GM19240 (cell line): ENCODE measurements around the gene CSNK1A1.
A peak's percentile ranks its signal among the peaks of the same experiment; 100 is the strongest.
"Not testable (repeated sequence)": the region's sequence is repeated elsewhere in the genome, so short reads cannot be mapped to it uniquely, and the experiment has no call there.

Experiments
- DNase-seq: peaks from one replicate; pipeline ENCODE4 v3.0.0; 2011; ENCODE audit warnings: low spot score; ENCODE audit not compliant: insufficient read length

CSNK1A1 gene

GRCh38 chr5:149572576-149573231 lies 21.5 kb upstream of the CSNK1A1 start:
- no peak for DNase-seq

GRCh38 chr5:149572170-149572569 lies 20.9 kb upstream of the CSNK1A1 start:
- DNase-seq: no peak

- no peak for DNase-seq
Observed at GRCh38 chr5:149567226-149567625, 16.0 kb upstream of the CSNK1A1 start.

- DNase-seq: peak; percentile 38
Observed at GRCh38 chr5:149564542-149565140, 13.4 kb upstream of the CSNK1A1 start.

GRCh38 chr5:149563466-149563865 lies 12.2 kb upstream of the CSNK1A1 start:
- DNase-seq: no peak

- DNase-seq: no peak
Observed at GRCh38 chr5:149561848-149562247, 10.6 kb upstream of the CSNK1A1 start.

GRCh38 chr5:149559706-149560105 lies 8.5 kb upstream of the CSNK1A1 start:
- no peak for DNase-seq

- no peak for DNase-seq
Observed at GRCh38 chr5:149552553-149553160, 1.4 kb upstream of the CSNK1A1 start.

- DNase-seq: no peak
Observed at GRCh38 chr5:149552038-149552494, 827 bp upstream of the CSNK1A1 start.

GRCh38 chr5:149550594-149551226 lies 529 bp downstream of the CSNK1A1 start:
- DNase-seq: no peak

- no peak for DNase-seq
Observed at GRCh38 chr5:149550268-149550583, 1.0 kb downstream of the CSNK1A1 start.

GRCh38 chr5:149549461-149550267 lies 1.6 kb downstream of the CSNK1A1 start:
- DNase-seq: peak; percentile 33

GRCh38 chr5:149546974-149547373 lies 4.3 kb downstream of the CSNK1A1 start:
- no peak for DNase-seq

- DNase-seq: no peak
Observed at GRCh38 chr5:149545327-149545726, 5.9 kb downstream of the CSNK1A1 start.

- DNase-seq: no peak
Observed at GRCh38 chr5:149544028-149544420, 7.2 kb downstream of the CSNK1A1 start.

- DNase-seq: no peak
Observed at GRCh38 chr5:149543361-149544027, 7.7 kb downstream of the CSNK1A1 start.

- no peak for DNase-seq
Observed at GRCh38 chr5:149541893-149542292, 9.3 kb downstream of the CSNK1A1 start.

- DNase-seq: no peak
Observed at GRCh38 chr5:149540089-149540488, 11.2 kb downstream of the CSNK1A1 start.

- DNase-seq: no peak
Observed at GRCh38 chr5:149537374-149537975, 13.8 kb downstream of the CSNK1A1 start.

- DNase-seq: not testable (repeated sequence)
Observed at GRCh38 chr5:149535787-149536186, 15.5 kb downstream of the CSNK1A1 start.

- no peak for DNase-seq
Observed at GRCh38 chr5:149532413-149532812, 18.8 kb downstream of the CSNK1A1 start.
